ENCODE measurements around the gene RASA1.

The RASA1 gene

DNA sequence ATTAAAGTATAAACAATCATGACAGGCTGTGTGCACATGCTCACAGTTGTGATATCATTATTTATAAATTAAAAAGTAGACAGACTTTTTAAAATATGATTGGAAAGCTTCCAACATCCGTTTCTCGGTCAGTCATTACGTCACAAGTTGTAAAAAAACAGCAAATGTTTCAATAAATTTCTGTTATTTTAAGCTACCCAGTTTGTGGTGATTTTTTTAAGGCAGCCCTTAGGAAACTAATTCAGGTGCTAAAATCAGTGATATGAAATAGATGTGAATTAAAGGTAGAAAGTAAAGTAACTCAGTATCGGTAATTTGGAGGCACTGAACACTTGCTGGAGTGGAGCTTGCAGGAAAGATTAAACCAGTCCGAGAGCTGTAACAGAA, 143.9 kb downstream of the RASA1 start:
- Histone ChIP-seq H4K20me1 (ENCODE audit: control insufficient read depth, insufficient read depth, low read depth, low read length) (peaks cover 3% of the 10 kb centered on the region; the same call in 1 of the 2 replicates), H3K27me3 (ENCODE audit: control insufficient read depth, low read length) (no peaks in the 10 kb centered on the region), H3K4me1 (ENCODE audit: control insufficient read depth, low read length) (peaks cover 18% of the 10 kb centered on the region), H3K9me3 (ENCODE audit: control insufficient read depth, insufficient read depth, low read length) (no peaks in the 10 kb centered on the region), H3K27ac (ENCODE audit: low read depth, low read length) (peak overlapping the region; percentile 55), H3K4me3 (ENCODE audit: low read length) (peak overlapping the region; percentile 97), H3F3A (ENCODE audit: control insufficient read depth, insufficient read depth) (peaks cover 2% of the 10 kb centered on the region; the same call in 1 of the 2 replicates), H3K9me2 (replicated peaks; ENCODE audit: control insufficient read depth, low read length) (no peaks in the 10 kb centered on the region), H3K79me2 (ENCODE audit: control insufficient read depth, low read length) (peaks cover 59% of the 10 kb centered on the region), H3K4me2 (ENCODE audit: low read length) (peak overlapping the region; percentile 72), H3K36me3 (ENCODE audit: control insufficient read depth, low read length) (peaks cover 58% of the 10 kb centered on the region)
- TF ChIP-seq EZH2phosphoT487 (IDR thresholded peaks at IDR 0.05; ENCODE audit: borderline replicate concordance, low read length): no peak
- TF ChIP-seq, protein P1, sequence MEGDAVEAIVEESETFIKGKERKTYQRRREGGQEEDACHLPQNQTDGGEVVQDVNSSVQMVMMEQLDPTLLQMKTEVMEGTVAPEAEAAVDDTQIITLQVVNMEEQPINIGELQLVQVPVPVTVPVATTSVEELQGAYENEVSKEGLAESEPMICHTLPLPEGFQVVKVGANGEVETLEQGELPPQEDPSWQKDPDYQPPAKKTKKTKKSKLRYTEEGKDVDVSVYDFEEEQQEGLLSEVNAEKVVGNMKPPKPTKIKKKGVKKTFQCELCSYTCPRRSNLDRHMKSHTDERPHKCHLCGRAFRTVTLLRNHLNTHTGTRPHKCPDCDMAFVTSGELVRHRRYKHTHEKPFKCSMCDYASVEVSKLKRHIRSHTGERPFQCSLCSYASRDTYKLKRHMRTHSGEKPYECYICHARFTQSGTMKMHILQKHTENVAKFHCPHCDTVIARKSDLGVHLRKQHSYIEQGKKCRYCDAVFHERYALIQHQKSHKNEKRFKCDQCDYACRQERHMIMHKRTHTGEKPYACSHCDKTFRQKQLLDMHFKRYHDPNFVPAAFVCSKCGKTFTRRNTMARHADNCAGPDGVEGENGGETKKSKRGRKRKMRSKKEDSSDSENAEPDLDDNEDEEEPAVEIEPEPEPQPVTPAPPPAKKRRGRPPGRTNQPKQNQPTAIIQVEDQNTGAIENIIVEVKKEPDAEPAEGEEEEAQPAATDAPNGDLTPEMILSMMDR (IDR thresholded peaks at IDR 0.05; ENCODE audit: low read depth, low read length, poor library complexity, severe bottlenecking): no peak

DNA sequence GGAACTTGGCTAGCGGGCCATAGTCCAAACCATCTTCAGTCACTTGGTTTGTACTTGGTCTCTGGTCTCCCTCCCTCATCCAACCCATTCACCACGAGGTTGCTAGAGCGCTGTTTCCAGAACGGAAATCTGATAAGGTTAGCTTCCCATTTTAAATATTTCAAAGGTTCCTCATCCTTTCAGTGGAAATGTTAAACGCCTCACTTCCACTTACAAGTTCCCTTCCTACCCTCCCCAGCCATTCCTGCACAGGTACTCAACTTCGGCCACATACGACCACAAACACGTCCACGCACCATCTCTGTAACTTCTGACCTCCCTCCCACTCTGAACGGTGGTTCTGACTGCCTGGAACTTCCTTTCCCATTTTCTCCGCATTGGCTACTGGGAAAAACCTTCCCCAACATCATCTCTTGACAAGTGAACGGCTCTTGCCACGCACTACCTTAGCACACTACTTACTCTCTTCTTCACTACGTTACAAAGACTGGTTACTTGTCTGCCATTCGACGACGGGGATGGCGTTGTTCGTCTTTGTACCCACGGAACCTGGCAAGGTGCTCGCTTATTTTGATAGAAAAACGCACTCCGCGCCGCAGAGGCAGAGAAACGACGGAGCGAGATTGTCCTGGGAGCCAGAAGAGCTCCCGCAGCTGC, 144.4 kb downstream of the RASA1 start:
- H3K27me3 ChIP-seq (ENCODE audit: control insufficient read depth, low read length): no peaks in the 10 kb centered on the region
- peak overlapping the region; percentile 55 for H3K27ac ChIP-seq (ENCODE audit: low read depth, low read length)
- no peaks in the 10 kb centered on the region for H3K9me2 ChIP-seq (replicated peaks; ENCODE audit: control insufficient read depth, low read length)
- H3K36me3 ChIP-seq (ENCODE audit: control insufficient read depth, low read length): peaks cover 53% of the 10 kb centered on the region
- peak overlapping the region; percentile 72 for H3K4me2 ChIP-seq (ENCODE audit: low read length)
- peaks cover 3% of the 10 kb centered on the region; the same call in 1 of the 2 replicates for H4K20me1 ChIP-seq (ENCODE audit: control insufficient read depth, insufficient read depth, low read depth, low read length)
- no peaks in the 10 kb centered on the region for H3K9me3 ChIP-seq (ENCODE audit: control insufficient read depth, insufficient read depth, low read length)
- TF ChIP-seq EZH2phosphoT487 (IDR thresholded peaks at IDR 0.05; ENCODE audit: borderline replicate concordance, low read length): no peak
- TF ChIP-seq, protein P1 (IDR thresholded peaks at IDR 0.05; ENCODE audit: low read depth, low read length, poor library complexity, severe bottlenecking): no peak
- H3K4me3 ChIP-seq (ENCODE audit: low read length): peak overlapping the region; percentile 97
- peaks cover 2% of the 10 kb centered on the region; the same call in 1 of the 2 replicates for H3F3A ChIP-seq (ENCODE audit: control insufficient read depth, insufficient read depth)
- H3K4me1 ChIP-seq (ENCODE audit: control insufficient read depth, low read length): peaks cover 18% of the 10 kb centered on the region
- peaks cover 54% of the 10 kb centered on the region for H3K79me2 ChIP-seq (ENCODE audit: control insufficient read depth, low read length)

DNA sequence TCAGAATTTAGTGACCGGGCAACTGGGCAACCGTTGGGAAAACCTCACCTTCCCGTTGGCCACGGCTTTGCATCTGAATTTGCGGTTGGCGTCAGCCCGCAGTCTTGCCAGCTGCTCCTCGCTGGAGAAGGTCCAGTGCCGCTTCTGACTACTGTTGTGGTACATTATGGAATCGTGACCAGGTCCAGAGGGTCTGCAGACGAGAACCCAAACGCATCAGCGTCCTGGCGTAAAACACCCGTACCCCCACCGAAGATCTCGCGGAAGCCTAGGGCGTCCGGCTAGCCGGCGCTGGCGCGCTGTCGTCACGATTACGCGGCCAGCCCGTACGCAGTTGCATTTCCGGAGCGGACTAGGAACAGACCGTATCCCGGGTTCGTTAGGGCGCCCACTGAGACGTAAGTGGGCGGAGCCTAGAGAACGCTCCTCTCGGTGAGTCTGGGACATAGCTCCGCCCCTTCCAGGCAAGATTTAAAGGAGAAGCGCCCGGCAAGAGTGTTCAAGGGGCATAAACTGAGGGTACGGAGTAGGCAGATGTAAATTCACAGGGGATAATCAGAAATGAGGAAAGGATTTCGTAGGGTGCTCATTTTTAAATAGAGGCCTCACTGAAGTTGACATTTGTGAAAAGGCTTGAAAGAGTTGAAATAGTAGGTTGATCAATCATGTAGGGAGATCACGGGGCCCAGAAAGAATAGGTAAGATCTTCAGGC, 145.1 kb downstream of the RASA1 start, which contains the start of gene CCNH:
TSS of gene CCNH (minus strand) at position 301 of the 713 bp plus-strand sequence. CDS start at position 165, 136 bp downstream.
- Histone ChIP-seq H3K27me3 (ENCODE audit: control insufficient read depth, low read length) (no peaks in the 10 kb centered on the region), H4K20me1 (ENCODE audit: control insufficient read depth, insufficient read depth, low read depth, low read length) (peaks cover 3% of the 10 kb centered on the region; the same call in 1 of the 2 replicates), H3K4me2 (ENCODE audit: low read length) (peak within 1 kb of the TSS; percentile 72), H3K4me3 (ENCODE audit: low read length) (peak within 1 kb of the TSS; percentile 97), H3F3A (ENCODE audit: control insufficient read depth, insufficient read depth) (peaks cover 2% of the 10 kb centered on the region; the same call in 1 of the 2 replicates), H3K9me2 (replicated peaks; ENCODE audit: control insufficient read depth, low read length) (no peaks in the 10 kb centered on the region), H3K36me3 (ENCODE audit: control insufficient read depth, low read length) (peaks cover 46% of the 10 kb centered on the region), H3K9me3 (ENCODE audit: control insufficient read depth, insufficient read depth, low read length) (no peaks in the 10 kb centered on the region), H3K79me2 (ENCODE audit: control insufficient read depth, low read length) (peaks cover 48% of the 10 kb centered on the region), H3K27ac (ENCODE audit: low read depth, low read length) (peak within 1 kb of the TSS; percentile 55), H3K4me1 (ENCODE audit: control insufficient read depth, low read length) (peaks cover 18% of the 10 kb centered on the region)
- no peak for TF ChIP-seq EZH2phosphoT487 (IDR thresholded peaks at IDR 0.05; ENCODE audit: borderline replicate concordance, low read length)
- TF ChIP-seq, protein P1 (IDR thresholded peaks at IDR 0.05; ENCODE audit: low read depth, low read length, poor library complexity, severe bottlenecking): no peak

All from DOHH2 (cell line).